HT-29 (cell line): ENCODE data around the gene KCNC1. TPM values are rescaled to one million over a fixed set of nuclear protein-coding genes. Genes with fewer than 3 reads are reported as not detected.
A peak's percentile ranks its signal among the peaks of the same experiment; 100 is the strongest.

Source experiments
- DNase-seq: peaks from one replicate; pipeline ENCODE4 v3.0.0-alpha.2; 2015; ENCODE audit warnings: low spot score
- total RNA-seq: library from RNA; depleted of rRNA; stranded (reverse); fragments of >200 nt; shearing (Covaris generic); gene quantifications from 2 replicates; pipeline ENCODE4 v1.2.3, GENCODE V29; 2014; rRNA removed

KCNC1 gene
- not detected in 2 replicates for total RNA-seq

DNA sequence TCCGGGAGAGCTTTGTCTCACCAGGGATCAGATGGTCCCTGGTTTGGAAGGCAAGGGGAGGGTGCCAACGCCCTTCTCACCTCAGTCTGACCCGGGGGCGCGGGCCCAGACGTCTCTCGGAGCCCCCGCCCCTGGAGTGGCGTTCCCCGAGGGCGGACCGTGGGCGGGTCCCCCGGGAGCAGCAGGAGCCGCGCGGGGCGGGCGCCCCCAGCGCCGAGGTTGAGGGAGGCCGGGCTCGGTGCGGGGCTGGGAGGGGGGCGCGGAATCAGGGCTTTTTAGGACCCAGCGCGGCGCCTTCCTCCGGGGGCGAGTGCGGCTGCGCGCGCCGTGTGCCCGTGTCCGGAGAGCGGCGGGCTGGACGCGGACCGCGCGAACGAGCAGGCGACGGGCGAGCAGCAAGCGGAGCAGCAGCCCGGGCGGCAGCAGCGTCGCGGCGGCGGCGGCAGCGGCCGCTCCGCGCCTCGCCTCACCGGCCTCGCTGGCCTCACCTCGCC is at the start of gene KCNC1:
Gene KCNC1 (plus strand): TSS at position 364 of the 494 bp plus-strand sequence. CDS start 1,222 bp downstream, outside the sequence.
- no peak for DNase-seq

GRCh38 chr11:17686231-17686980 is 48.2 kb upstream of the KCNC1 start:
- DNase-seq: no peak

DNA sequence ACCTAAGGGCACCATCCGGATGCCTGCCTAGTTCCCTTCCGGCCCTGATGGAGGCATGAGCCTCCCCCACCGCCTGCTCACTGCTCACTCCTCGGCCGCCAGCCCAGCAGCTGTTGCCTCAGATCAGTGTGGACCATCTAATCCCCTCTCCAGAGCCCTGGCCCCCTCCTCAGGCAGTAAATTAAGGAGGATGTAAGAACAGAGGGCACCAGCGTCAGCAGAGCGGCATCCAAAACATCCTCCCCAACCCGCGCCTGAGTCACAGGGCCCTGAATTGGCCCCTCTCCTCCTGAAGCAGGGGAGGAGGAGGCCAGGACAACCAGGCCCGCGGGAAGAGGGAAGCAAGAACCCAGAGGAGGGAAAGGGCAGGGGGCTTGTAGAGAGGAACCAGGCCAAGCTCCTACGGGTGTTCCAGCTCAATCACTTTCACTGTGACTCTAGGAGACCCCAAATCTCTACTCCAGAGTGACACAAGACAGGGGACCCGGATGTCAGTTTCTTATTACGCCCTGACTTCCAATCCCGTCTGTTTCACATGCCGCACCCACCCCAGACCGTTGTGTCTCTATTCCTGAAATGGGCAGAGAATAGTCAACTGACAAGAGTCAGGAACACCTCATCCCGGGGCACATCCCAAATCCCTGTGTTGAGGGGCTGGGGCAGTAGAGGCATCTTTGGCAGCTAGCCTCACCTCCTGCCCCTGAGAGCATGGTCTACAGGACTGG is 46.5 kb upstream of the KCNC1 start:
- no peak for DNase-seq

- no peak for DNase-seq
Observed at GRCh38 chr11:17691550-17691949, 43.0 kb upstream of the KCNC1 start.

- no peak for DNase-seq
Observed at GRCh38 chr11:17691976-17692375, 42.6 kb upstream of the KCNC1 start.

DNA sequence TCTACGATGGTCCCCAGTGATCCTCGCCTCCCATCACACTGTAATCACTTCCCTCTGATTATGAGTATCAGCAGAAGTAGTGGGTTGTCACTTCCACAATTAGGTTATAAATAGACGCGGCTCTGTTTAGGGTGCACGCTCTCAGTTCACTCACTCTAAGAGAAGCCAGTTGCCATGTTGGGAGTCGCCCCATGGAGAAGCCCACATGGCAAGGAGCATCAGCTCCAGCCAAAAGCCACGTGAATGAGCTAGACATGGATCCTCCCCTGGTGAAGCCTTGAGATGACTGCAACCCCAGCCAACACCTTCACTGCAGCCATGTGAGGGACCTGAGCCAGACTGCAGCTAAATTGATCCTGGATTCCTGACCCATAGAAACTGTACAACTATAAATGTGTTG is 41.6 kb upstream of the KCNC1 start:
- no peak for DNase-seq

DNA sequence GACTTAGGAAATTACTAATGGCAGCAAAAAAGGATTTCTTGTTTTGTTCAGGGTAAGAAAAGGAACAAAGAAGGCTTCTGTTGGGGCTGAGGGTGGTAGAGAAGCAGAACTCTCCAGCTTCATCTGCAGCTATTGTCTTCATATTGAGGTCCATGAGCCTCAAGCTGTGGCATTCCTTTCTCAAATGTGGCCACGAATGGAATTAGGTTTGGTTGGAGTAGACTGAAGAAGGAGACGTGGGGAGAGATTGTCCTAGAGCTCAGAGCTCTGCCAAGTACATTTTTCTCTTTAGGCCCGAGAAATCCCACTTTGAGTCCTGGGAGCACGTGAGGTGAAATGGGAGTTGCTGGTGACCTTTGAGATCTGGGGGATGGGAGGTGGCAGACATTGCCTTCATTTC is 41.0 kb upstream of the KCNC1 start:
- no peak for DNase-seq

GRCh38 chr11:17694494-17695110 is 40.0 kb upstream of the KCNC1 start:
- no peak for DNase-seq

GRCh38 chr11:17695454-17696441 is 38.8 kb upstream of the KCNC1 start:
- DNase-seq: no peak

DNA sequence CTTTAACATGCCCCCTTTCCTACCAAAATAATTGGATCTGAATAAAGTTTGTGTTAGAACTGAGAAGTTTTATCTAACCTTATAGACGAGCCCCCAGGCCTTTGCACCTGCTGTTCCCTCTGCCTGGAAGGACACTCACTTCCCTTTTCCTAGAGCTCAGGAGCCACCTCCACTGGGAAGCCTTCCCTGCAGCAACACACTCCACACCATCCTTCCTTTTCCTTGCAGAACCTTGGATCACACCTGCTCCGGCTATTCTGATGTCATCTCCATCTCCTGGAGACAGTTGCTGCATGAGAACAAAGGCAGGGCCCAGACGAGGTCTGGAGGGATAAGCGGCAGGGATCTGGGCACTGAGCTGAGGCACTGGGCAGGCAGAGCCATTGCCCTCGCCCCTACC is 37.8 kb upstream of the KCNC1 start:
- no peak for DNase-seq

DNA sequence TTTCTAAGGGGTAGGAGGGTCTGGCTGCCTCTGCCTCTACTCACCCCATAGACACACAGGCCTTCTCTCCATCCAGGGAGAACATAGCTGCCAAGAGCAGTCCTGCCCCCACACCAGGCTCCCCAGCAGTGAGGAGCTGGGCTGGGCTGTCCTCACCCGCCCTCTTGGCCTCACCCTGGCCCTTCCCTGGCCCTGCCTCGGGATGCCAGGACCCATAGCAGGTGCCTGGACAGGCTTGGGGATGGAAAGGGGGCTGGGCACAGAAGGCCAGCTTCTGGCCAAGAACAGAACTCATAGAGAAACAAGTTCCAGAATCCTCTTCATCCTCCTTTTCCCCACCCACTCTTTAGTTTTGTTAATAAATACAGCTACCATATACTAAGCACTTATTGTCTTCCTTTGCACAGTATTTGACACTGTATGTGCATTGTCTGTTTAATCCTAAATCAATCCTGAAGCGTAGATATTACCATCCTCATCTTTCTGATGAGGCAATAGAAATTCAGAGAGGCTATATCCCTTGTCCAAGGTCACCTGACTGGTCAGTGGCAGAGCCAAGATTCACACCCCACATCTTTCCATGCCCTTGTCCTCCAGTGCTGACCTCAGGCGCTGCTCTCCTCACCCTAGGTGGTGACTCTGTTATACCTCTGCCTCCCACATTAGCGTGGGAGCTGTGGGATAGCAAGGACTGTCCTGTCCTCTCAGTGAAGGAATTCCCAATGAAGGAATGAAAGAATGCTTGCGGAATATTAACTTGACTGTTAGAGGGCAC is 37.2 kb upstream of the KCNC1 start:
- no peak for DNase-seq

GRCh38 chr11:17699147-17700114 is 35.1 kb upstream of the KCNC1 start:
- no peak for DNase-seq

GRCh38 chr11:17700991-17701390 is 33.6 kb upstream of the KCNC1 start:
- DNase-seq: no peak

DNA sequence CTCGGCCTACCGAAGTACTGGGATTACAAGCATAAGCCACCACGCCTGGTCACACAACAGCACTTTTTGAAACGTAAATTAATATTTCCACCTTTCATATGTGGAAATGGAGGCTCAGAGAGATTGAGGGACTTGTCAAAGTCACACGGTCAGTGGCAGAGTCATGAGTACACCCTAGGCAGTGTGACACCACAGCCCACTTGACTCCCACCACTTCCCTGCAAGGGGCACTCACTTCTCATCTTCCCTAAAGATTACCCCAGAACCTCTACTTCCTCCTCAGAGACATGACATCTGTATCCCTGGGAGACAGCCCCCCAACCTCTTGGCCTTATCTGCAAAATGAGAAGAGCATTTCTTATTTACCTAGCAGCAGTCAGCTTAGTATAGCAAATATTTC is 31.7 kb upstream of the KCNC1 start:
- DNase-seq: no peak

DNA sequence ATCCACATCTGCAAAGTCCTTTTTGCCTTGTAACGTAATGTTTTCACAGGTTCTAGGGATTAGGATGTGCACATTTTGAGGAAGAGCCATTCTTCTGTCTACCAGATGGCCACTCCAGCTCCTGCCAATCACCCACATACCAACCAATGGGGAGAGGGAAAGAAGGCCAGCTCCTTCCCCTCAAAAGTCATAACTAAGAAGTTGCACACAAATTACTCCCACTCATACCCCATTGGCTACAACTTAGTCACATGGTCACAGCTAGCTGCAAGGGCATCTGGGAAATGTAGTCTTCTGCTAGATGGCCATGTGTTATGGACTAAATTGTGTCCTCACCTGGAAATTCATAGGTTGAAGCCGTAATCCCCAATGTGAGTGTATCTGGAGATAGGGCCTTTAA is 30.6 kb upstream of the KCNC1 start:
- peak; percentile 35 for DNase-seq

DNA sequence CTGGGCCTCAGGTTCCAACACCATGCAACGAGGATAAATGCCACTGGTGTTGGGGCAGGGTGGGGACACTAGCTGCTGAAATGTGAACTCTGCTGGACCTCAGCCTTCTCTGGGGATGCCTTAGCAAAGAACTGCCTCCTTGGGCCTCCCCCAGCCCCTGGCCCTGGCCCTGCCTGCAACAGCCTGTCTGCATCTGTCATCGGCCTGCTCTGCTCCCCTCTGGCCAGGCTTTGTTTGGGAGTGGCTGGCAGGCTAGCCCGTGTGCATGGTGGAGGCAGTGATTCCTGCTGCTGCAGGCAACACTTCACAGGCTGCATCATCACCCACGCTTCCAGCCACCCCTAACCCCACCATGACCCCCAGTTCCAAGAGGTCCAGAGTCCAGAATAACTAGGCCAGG is 26.8 kb upstream of the KCNC1 start:
- DNase-seq: no peak

DNA sequence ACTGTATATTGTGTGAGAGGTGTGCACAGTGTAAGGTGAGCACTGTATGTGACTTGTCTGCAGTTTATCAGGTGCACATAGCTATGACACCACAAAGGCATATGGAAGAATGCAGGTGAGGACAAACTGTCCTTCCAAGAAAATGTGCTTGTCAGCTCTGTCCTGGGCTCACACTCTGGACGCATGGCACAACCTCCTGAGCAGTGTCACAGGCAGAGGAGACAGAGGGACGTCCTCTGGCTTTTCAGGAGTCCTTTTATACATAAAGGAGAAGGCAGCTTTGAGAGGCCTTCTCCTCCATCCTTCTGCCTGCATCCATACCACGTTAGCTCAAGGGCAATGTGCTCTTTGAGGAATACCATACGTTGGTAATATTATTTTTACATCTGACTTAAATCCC is 22.7 kb upstream of the KCNC1 start:
- no peak for DNase-seq

DNA sequence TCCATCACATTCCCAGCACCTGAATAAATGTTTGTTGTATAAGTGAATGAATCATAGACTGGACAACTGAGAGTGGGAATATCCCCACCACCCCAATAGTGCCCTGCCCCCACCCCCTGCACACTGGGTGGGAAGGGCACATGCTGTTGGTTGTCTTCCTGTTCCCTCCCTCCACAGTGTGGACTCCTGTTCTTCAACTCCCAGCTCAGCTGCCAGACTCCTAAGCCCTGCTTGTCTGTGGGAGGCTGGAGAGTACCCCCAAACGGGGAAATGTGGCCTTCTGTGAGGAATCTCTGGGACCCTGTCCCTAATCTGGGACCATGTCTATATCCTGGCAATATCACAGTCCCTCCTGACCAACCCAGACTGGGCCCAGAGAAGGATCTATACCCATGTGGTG is 20.7 kb upstream of the KCNC1 start:
- no peak for DNase-seq

DNA sequence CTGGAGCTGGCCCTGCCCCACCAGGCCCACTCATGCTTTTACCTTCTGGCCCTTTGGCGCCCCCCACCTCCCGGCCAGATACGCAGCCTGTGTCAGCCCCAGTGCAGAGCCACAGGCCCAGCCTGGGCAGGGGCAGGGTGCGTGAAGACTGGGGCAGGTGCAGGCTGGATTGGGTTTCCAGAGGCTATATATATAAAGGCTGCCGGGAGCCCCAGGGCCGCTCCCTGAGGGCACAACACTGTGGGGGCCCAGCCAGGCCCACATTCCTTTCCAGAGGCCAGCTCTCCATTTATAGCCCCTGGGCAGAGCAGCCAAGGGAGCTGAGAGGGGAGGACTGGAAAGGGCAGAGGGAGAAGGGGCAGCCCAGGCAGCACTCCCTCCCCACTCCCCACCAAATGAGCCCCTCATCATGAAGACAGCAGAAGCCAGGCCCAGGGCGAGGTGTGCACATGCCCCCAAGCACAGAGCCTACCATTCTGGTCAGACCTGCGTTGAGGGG is 20.2 kb upstream of the KCNC1 start:
- no peak for DNase-seq
